GM12878 (cell line): ENCODE measurements around the gene PKN3. TPM values are rescaled to one million over a fixed set of nuclear protein-coding genes. Genes with fewer than 3 reads are reported as not detected.

Experiments
- ATAC-seq: fragments of 200-7000 bp; cut with Tn5 transposase; 3 replicates; pipeline ENCODE4 v1.9.1; 2020; ENCODE audit warnings: mild to moderate bottlenecking, moderate library complexity
- BruUV-seq: library from RNA; stranded (reverse); fragments of 400-500 nt; replicated peaks from 2 replicates; lab custom pipeline; 2021; lab: Mats Ljungman, UMichigan
- CTCF ChIA-PET: fragments of 300-600 bp; sonication (Branson Sonifier 250); formaldehyde crosslinking; extraction: SDS; loops from one replicate; lab custom pipeline; 2021; ENCODE audit warnings: inconsistent platforms; lab: Yijun Ruan, JAX
- POLR2A ChIA-PET: fragments of 350-600 bp; formaldehyde crosslinking; extraction: SDS; loops from one replicate; lab custom pipeline; 2021; ENCODE audit warnings: inconsistent platforms; lab: Charles Lee
- RAD21 ChIA-PET: fragments of 300-600 bp; sonication (Branson Sonifier 250); formaldehyde crosslinking; loops from one replicate; lab custom pipeline; 2023; ENCODE audit warnings: antibody characterized with exemption; ENCODE audit not compliant: unreplicated experiment; lab: Charles Lee
- SMC1A ChIA-PET: fragments of 300-600 bp; sonication (Branson Sonifier 250); formaldehyde crosslinking; loops from one replicate; lab custom pipeline; 2023; ENCODE audit not compliant: unreplicated experiment, uncharacterized antibody; lab: Charles Lee
- DNase-seq: peaks from one replicate; pipeline ENCODE4 v3.0.0-alpha.2; 2011; ENCODE audit warnings: low read depth, low spot score
- FAIRE-seq: peaks from 3 replicates; lab custom pipeline; 2011; peaks lifted over from hg19 to GRCh38; lab: Jason Lieb, UNC
- H2AFZ ChIP-seq: 2 replicates; pipeline ENCODE4 v1.6.0; 2011; ENCODE audit warnings: low read depth, low read length, control low read depth; ENCODE audit not compliant: control insufficient read depth
- H3K27ac ChIP-seq: 2 replicates; pipeline ENCODE4 v1.5.1; 2011; ENCODE audit warnings: control low read depth; ENCODE audit not compliant: control insufficient read depth, insufficient read depth
- H3K27me3 ChIP-seq, 2 experiments: replicated peaks in 1 of 2; 2 replicates each; pipeline versions ENCODE4 v1.6.0 to v1.6.1; 2011; ENCODE audit warnings: low read length in 1 of 2; ENCODE audit not compliant: control insufficient read depth in 2 of 2, insufficient read depth in 2 of 2
- H3K36me3 ChIP-seq, 2 experiments: 2 replicates each; pipeline ENCODE4 v1.5.1; 2011; ENCODE audit warnings: low read length in 1 of 2; ENCODE audit not compliant: control insufficient read depth in 2 of 2, insufficient read depth in 2 of 2
- H3K4me1 ChIP-seq: 2 replicates; pipeline ENCODE4 v1.6.1; 2011; ENCODE audit warnings: mild to moderate bottlenecking, low read length, moderate library complexity, mixed read lengths; ENCODE audit not compliant: control insufficient read depth, insufficient read depth
- H3K4me2 ChIP-seq: 2 replicates; pipeline ENCODE4 v1.6.0; 2011; ENCODE audit warnings: control low read depth; ENCODE audit not compliant: control insufficient read depth, insufficient read depth
- H3K4me3 ChIP-seq: fragments of 200-600 bp; sonication (generic); 2 replicates; pipeline ENCODE4 v1.5.1; 2016
- H3K79me2 ChIP-seq: 2 replicates; pipeline ENCODE4 v1.6.0; 2011; ENCODE audit warnings: low read length; ENCODE audit not compliant: control insufficient read depth, insufficient read depth
- H3K9ac ChIP-seq: 2 replicates; pipeline ENCODE4 v1.8.0; 2011; ENCODE audit warnings: low read length, control low read depth, mixed read lengths; ENCODE audit not compliant: control insufficient read depth, insufficient read depth
- H3K9me3 ChIP-seq: replicated peaks from 3 replicates; pipeline ENCODE4 v1.5.1; 2011; ENCODE audit warnings: mild to moderate bottlenecking, low read length; ENCODE audit not compliant: control insufficient read depth, insufficient read depth
- H4K20me1 ChIP-seq: 2 replicates; pipeline ENCODE4 v1.6.0; 2011; ENCODE audit not compliant: control insufficient read depth, insufficient read depth
- BCL3 ChIP-seq: IDR thresholded peaks from 2 replicates; pipeline ENCODE4 v1.6.1; 2011; ENCODE audit warnings: borderline replicate concordance, low read depth, mild to moderate bottlenecking, moderate library complexity, low read length; ENCODE audit not compliant: insufficient read depth, poor library complexity, severe bottlenecking
- E2F4 ChIP-seq: IDR thresholded peaks from 2 replicates; pipeline ENCODE4 v1.6.1; 2012; ENCODE audit warnings: low read depth, low read length, improper control_type of control experiment
- POLR2AphosphoS2 ChIP-seq: IDR thresholded peaks from 2 replicates; pipeline ENCODE4 v1.6.1; 2011; ENCODE audit warnings: low read depth, mild to moderate bottlenecking, low read length, improper control_type of control experiment, moderate library complexity
- POLR2AphosphoS5 ChIP-seq: IDR thresholded peaks from 2 replicates; pipeline ENCODE4 v1.6.1; 2011; ENCODE audit warnings: mild to moderate bottlenecking, low read length, inconsistent platforms
- TAF1 ChIP-seq: IDR thresholded peaks from 2 replicates; pipeline ENCODE4 v1.6.1; 2011; ENCODE audit warnings: mild to moderate bottlenecking, low read depth, low read length, borderline replicate concordance
- YBX1 ChIP-seq: fragments of 450-650 bp; IDR thresholded peaks from 2 replicates; pipeline ENCODE4 v1.6.1; 2016; ENCODE audit warnings: antibody characterized with exemption
- WGBS: methylation state at CpG from one replicate; pipeline ENCODE4 v1.1.6; 2016; ENCODE audit warnings: low lambda C conversion rate; ENCODE audit not compliant: insufficient replicate concordance, insufficient coverage; ENCODE audit errors: missing lambda C conversion rate; 5-methylcytosine and 5-hydroxymethylcytosine counted together
- in situ Hi-C: fragments of 300-500 bp; cut with MboI; formaldehyde crosslinking; loops from 9 replicates; pipeline ENCODE4 v1.14.3; 2018; ENCODE audit warnings: mixed read lengths
- intact Hi-C: fragments of 100-400 bp; cut with micrococcal nuclease; formaldehyde crosslinking; loops from one replicate; pipeline ENCODE4 v1.14.2; 2022; ENCODE audit not compliant: unreplicated experiment
- polyA plus RNA-seq, 11 experiments: library from polyadenylated mRNA; depleted of rRNA in 4 of 11; unstranded in 6 of 11; stranded (reverse) in 5 of 11; fragments of >200 nt; fragmentation: Nextera tagmentation in 4 of 11; fragmentation: Illumina TruSeq in 1 of 11; extraction: Ambion mirVana in 4 of 11; extraction: Trizol in 1 of 11; gene quantifications; 1 replicate in 1 of 11; 2 replicates in 10 of 11; pipeline versions ENCODE4 v1.2.1 to v1.2.3, GENCODE V29; 2011 to 2016; ENCODE audit warnings: inconsistent platforms in 2 of 11, missing spikeins in 2 of 11, low read depth in 1 of 11
- total RNA-seq, 4 experiments: library from RNA; depleted of rRNA in 3 of 4; stranded (reverse); fragments of >200 nt in 3 of 4; fragmentation: Illumina TruSeq in 1 of 4; extraction: Trizol in 1 of 4; gene quantifications; 2 replicates each; pipeline versions ENCODE4 v1.2.1 to v1.2.3, GENCODE V29; 2013 to 2021
- TF ChIP-seq, protein P1 (sequence below): fragments of 450-650 bp; IDR thresholded peaks from 2 replicates; pipeline ENCODE4 v1.6.1; 2018; ENCODE audit warnings: mild to moderate bottlenecking, low read depth, moderate library complexity; ENCODE audit not compliant: partially characterized antibody

The PKN3 gene
- total and polyA plus RNA-seq, 10 of the 15 experiments (the other 5 are each of a cell fraction or from before 2014, with no cell fraction given) = 0.35 to 11.0 (median 3.3) TPM

- no peak for DNase-seq
- POLR2A ChIA-PET = interaction anchor here (0.8 kb wide), 1 partner anchor 9 kb away, joined by 3 read pairs; no protein-coding TSS in a partner anchor
- RAD21 ChIA-PET = interaction anchor here (2.7 kb wide), 1 partner anchor 83 kb away, joined by 8 read pairs; the partner anchor contains the start of gene ENDOG
These were observed 33.1 kb downstream of the PKN3 start for GRCh38 chr9:128735373-128735772.

More at GRCh38 chr9:128735373-128735772, 33.1 kb downstream of the PKN3 start:
- H3K9me3 ChIP-seq = no peaks in the 10 kb centered on the region
- intact Hi-C loops = no loop called here
- ChIA-PET SMC1A (no interaction called here), CTCF (interaction anchor here (0.9 kb wide), 1 partner anchor 220 kb away, joined by 3 read pairs; no protein-coding TSS in a partner anchor)
- H3K36me3 ChIP-seq = no peaks in the 10 kb centered on the region; a peak in 3 of 4 replicates
- no peak overlapping the region for H3K27ac ChIP-seq
- H3K9ac ChIP-seq = no peak overlapping the region
- in situ Hi-C loops = no loop called here
- no peaks in the 10 kb centered on the region; the same call in 1 of the 2 replicates for H3K4me1 ChIP-seq
- no peaks in the 10 kb centered on the region for H3K79me2 ChIP-seq
- ATAC-seq (no peak), FAIRE-seq (no peak)
- no peaks in the 10 kb centered on the region for H4K20me1 ChIP-seq
- H3K27me3 ChIP-seq = no peaks in the 10 kb centered on the region
- BruUV-seq = no TSS peak
- no peak overlapping the region for H3K4me2 ChIP-seq
- TF ChIP-seq YBX1 = no peak
- TF ChIP-seq BCL3 = no peak
- TF ChIP-seq, protein P1, sequence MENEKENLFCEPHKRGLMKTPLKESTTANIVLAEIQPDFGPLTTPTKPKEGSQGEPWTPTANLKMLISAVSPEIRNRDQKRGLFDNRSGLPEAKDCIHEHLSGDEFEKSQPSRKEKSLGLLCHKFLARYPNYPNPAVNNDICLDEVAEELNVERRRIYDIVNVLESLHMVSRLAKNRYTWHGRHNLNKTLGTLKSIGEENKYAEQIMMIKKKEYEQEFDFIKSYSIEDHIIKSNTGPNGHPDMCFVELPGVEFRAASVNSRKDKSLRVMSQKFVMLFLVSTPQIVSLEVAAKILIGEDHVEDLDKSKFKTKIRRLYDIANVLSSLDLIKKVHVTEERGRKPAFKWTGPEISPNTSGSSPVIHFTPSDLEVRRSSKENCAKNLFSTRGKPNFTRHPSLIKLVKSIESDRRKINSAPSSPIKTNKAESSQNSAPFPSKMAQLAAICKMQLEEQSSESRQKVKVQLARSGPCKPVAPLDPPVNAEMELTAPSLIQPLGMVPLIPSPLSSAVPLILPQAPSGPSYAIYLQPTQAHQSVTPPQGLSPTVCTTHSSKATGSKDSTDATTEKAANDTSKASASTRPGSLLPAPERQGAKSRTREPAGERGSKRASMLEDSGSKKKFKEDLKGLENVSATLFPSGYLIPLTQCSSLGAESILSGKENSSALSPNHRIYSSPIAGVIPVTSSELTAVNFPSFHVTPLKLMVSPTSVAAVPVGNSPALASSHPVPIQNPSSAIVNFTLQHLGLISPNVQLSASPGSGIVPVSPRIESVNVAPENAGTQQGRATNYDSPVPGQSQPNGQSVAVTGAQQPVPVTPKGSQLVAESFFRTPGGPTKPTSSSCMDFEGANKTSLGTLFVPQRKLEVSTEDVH = no peak
- no peak for TF ChIP-seq E2F4
- no peak for TF ChIP-seq TAF1
- no peak for TF ChIP-seq POLR2AphosphoS5
- no peak for TF ChIP-seq POLR2AphosphoS2
- H3K4me3 ChIP-seq = no peak overlapping the region
- no peak overlapping the region for H2AFZ ChIP-seq
- WGBS = 96% methylated on average over 2 of the region's 2 CpGs
